Stimulated activated CD8-positive, alpha-beta memory T cell treated with anti-CD3 and anti-CD28 coated beads, Interleukin-7, amount 100 ng/mL, for 1 hour (primary cell): ENCODE data around the gene XKRX.

ENCODE experiments used
- DNase-seq, 2 donors: peaks; one replicate each; pipeline ENCODE4 v3.0.0-alpha.2; 2020; ENCODE audit warnings: low read depth in 2 of 2

XKRX gene

GRCh38 chrX:100928660-100929613, at the start of gene XKRX:
XKRX (minus strand) TSS chrX:100928917; CDS start chrX:100928304, 613 bp downstream.
- DNase-seq, result peak in 1 of 2 donors; percentile 1

- DNase-seq, result no peak
These were observed 47.5 kb upstream of the XKRX start for GRCh38 chrX:100976211-100976610.

- DNase-seq, result no peak
These were observed 46.5 kb upstream of the XKRX start for GRCh38 chrX:100975212-100975611.

- no peak for DNase-seq
These were observed 44.7 kb upstream of the XKRX start for GRCh38 chrX:100973411-100973810.

GRCh38 chrX:100969936-100970335, 41.2 kb upstream of the XKRX start:
- DNase-seq, result no peak

- DNase-seq, result no peak
These were observed 40.7 kb upstream of the XKRX start, which contains the start of gene ARL13A for GRCh38 chrX:100969408-100969807. ARL13A (plus strand) TSS chrX:100969708; CDS start chrX:100973690, 3,982 bp downstream.

- no peak for DNase-seq
These were observed 35.6 kb upstream of the XKRX start for GRCh38 chrX:100964362-100964761.

- DNase-seq, result no peak
These were observed 34.1 kb upstream of the XKRX start for GRCh38 chrX:100962811-100963210.

- DNase-seq, result no peak
These were observed 19.8 kb upstream of the XKRX start for GRCh38 chrX:100948557-100948956.

- no peak for DNase-seq
These were observed 17.7 kb upstream of the XKRX start for GRCh38 chrX:100946299-100946927.

- no peak for DNase-seq
These were observed 15.9 kb upstream of the XKRX start for GRCh38 chrX:100944601-100945000.

GRCh38 chrX:100939333-100939732, 10.6 kb upstream of the XKRX start:
- no peak for DNase-seq

- DNase-seq, result no peak
These were observed 7.0 kb upstream of the XKRX start for GRCh38 chrX:100935767-100936166.

- DNase-seq, result no peak
These were observed 3.2 kb upstream of the XKRX start for GRCh38 chrX:100931925-100932285.

GRCh38 chrX:100931218-100931924, 2.7 kb upstream of the XKRX start:
- no peak for DNase-seq

- no peak for DNase-seq
These were observed 2.3 kb downstream of the XKRX start for GRCh38 chrX:100926453-100926852.

- DNase-seq, result no peak
These were observed 4.3 kb downstream of the XKRX start for GRCh38 chrX:100924375-100924774.

GRCh38 chrX:100915562-100915961, 13.2 kb downstream of the XKRX start:
- DNase-seq, result no peak

- no peak for DNase-seq
These were observed 15.6 kb downstream of the XKRX start for GRCh38 chrX:100913111-100913510.

GRCh38 chrX:100911731-100912130, 17.0 kb downstream of the XKRX start:
- DNase-seq, result no peak

- DNase-seq, result no peak
These were observed 23.1 kb downstream of the XKRX start for GRCh38 chrX:100905620-100906019.

GRCh38 chrX:100904433-100904832, 24.3 kb downstream of the XKRX start:
- DNase-seq, result no peak
